Gastrocnemius medialis (tissue), 4 donors: ENCODE results near the gene HIVEP3. TPM values are rescaled to one million over a fixed set of nuclear protein-coding genes. Genes with fewer than 3 reads are reported as not detected.

ENCODE experiments used
- ATAC-seq, 2 donors: fragments of 150-250 bp; one replicate each; pipeline ENCODE4 v1.9.1; 2016
- DNase-seq, 2 donors: peaks; one replicate each; pipeline ENCODE4 v3.0.0-alpha.2; 2019
- H3K27ac ChIP-seq, 4 donors: fragments of 200-600 bp; sonication (generic); 1 replicate in 1 of 4; 2 replicates in 3 of 4; pipeline ENCODE4 v1.5.1; 2016 to 2018; ENCODE audit warnings: mild to moderate bottlenecking in 2 of 4, moderate library complexity in 1 of 4
- H3K27me3 ChIP-seq, 3 donors: fragments of 200-600 bp; sonication (generic) in 2 of 3; 1 replicate in 1 of 3; 2 replicates in 2 of 3; pipeline versions ENCODE4 v1.5.1 to v1.6.0; 2016 to 2019; ENCODE audit warnings: mild to moderate bottlenecking in 1 of 3, moderate library complexity in 1 of 3
- H3K36me3 ChIP-seq, 2 donors: fragments of 200-600 bp; sonication (generic) in 1 of 2; one replicate each; pipeline ENCODE4 v1.5.1; 2017 to 2018
- H3K4me1 ChIP-seq, 2 donors: fragments of 200-600 bp; sonication (generic) in 1 of 2; one replicate each; pipeline ENCODE4 v1.5.1; 2016 to 2017; ENCODE audit warnings: mild to moderate bottlenecking in 2 of 2
- H3K4me3 ChIP-seq, 4 donors: fragments of 200-600 bp; sonication (generic) in 3 of 4; 1 replicate in 1 of 4; 2 replicates in 3 of 4; pipeline ENCODE4 v1.5.1; 2016 to 2019; ENCODE audit warnings: mild to moderate bottlenecking in 2 of 4
- H3K9me3 ChIP-seq, 3 donors: fragments of 200-600 bp; sonication (generic) in 2 of 3; 1 replicate in 1 of 3; 2 replicates in 2 of 3; pipeline ENCODE4 v1.5.1; 2016 to 2019
- CTCF ChIP-seq, 5 experiments: fragments of 450-650 bp in 3 of 5; fragments of 200-600 bp in 2 of 5; sonication (generic) in 2 of 5; IDR thresholded peaks in 4 of 5; conservative IDR thresholded peaks in 1 of 5; 1 replicate in 4 of 5; 2 replicates in 1 of 5; pipeline ENCODE4 v1.5.1; 2016 to 2019; ENCODE audit warnings: antibody characterized with exemption in 5 of 5, mild to moderate bottlenecking in 3 of 5, moderate library complexity in 3 of 5
- POLR2A ChIP-seq, 2 donors: fragments of 450-650 bp; IDR thresholded peaks; one replicate each; pipeline ENCODE4 v1.6.1; 2017; ENCODE audit warnings: antibody characterized with exemption in 2 of 2, mild to moderate bottlenecking in 2 of 2, moderate library complexity in 2 of 2
- in situ Hi-C, 4 donors: fragments of 200-750 bp; cut with MboI; loops; one replicate each; pipeline versions ENCODE4 v1.15.0 to v1.8.0; 2017; ENCODE audit warnings: low sequenced_read_pairs in 4 of 4
- intact Hi-C: fragments of 100-400 bp; cut with DNase I; formaldehyde crosslinking; loops from one replicate; pipeline ENCODE4 v1.15.1; 2023; ENCODE audit warnings: low total_unique reads
- total RNA-seq, 4 donors: library from RNA; depleted of rRNA; stranded (reverse); fragments of >200 nt; gene quantifications; one replicate each; pipeline versions ENCODE4 v1.1.0 to v1.2.3, GENCODE V29; 2016

Gene HIVEP3
- total RNA-seq, 4 donors from 2014 or later, result 0.80 to 1.8 (median 1.3) TPM

GRCh38 chr1:41631154-41631553 is 287.6 kb downstream of the HIVEP3 start:
- Histone ChIP-seq H3K27me3 (no peaks in the 10 kb centered on the region), H3K36me3 (no peaks in the 10 kb centered on the region), H3K9me3 (no peaks in the 10 kb centered on the region), H3K4me3 (no peak overlapping the region), H3K4me1 (peaks cover 4% of the 10 kb centered on the region in 2 donors), H3K27ac (no peak overlapping the region)
- no peak for TF ChIP-seq CTCF (IDR thresholded peaks at IDR 0.05 in 4 of 5, conservative IDR thresholded peaks at IDR 0.05 in 1 of 5)
- no peak for TF ChIP-seq POLR2A (IDR thresholded peaks at IDR 0.05)
- intact Hi-C loops, result no loop called here
- in situ Hi-C loops, result no loop called here
- ATAC-seq (no peak), DNase-seq (no peak)

- in situ Hi-C loops, result no loop called here
- no peak for TF ChIP-seq CTCF (IDR thresholded peaks at IDR 0.05 in 4 of 5, conservative IDR thresholded peaks at IDR 0.05 in 1 of 5)
- no peak for TF ChIP-seq POLR2A (IDR thresholded peaks at IDR 0.05)
- no peaks in the 10 kb centered on the region for H3K9me3 ChIP-seq
- H3K36me3 ChIP-seq, result no peaks in the 10 kb centered on the region
- DNase-seq (no peak), ATAC-seq (no peak)
- intact Hi-C loops, result no loop called here
- no peak overlapping the region for H3K27ac ChIP-seq
- no peak overlapping the region for H3K4me3 ChIP-seq
- no peaks in the 10 kb centered on the region for H3K27me3 ChIP-seq
- peaks cover 8% of the 10 kb centered on the region in 2 donors for H3K4me1 ChIP-seq
Measured at GRCh38 chr1:41629571-41629970, 289.2 kb downstream of the HIVEP3 start.

GRCh38 chr1:41629141-41629540 is 289.6 kb downstream of the HIVEP3 start:
- no peak for DNase-seq
- H3K27me3 ChIP-seq, result no peaks in the 10 kb centered on the region

GRCh38 chr1:41627491-41628280 is 291.0 kb downstream of the HIVEP3 start:
- intact Hi-C loops, result no loop called here
- TF ChIP-seq CTCF (IDR thresholded peaks at IDR 0.05 in 4 of 5, conservative IDR thresholded peaks at IDR 0.05 in 1 of 5) (no peak), POLR2A (IDR thresholded peaks at IDR 0.05) (no peak)
- no peak for ATAC-seq
- Histone ChIP-seq H3K27me3 (no peaks in the 10 kb centered on the region), H3K27ac (no peak overlapping the region), H3K4me1 (peaks cover 8% of the 10 kb centered on the region in 2 donors), H3K36me3 (no peaks in the 10 kb centered on the region), H3K9me3 (no peaks in the 10 kb centered on the region), H3K4me3 (no peak overlapping the region)
- no peak for DNase-seq
- in situ Hi-C loops, result no loop called here

More at GRCh38 chr1:41629141-41629540, 289.6 kb downstream of the HIVEP3 start:
- intact Hi-C loops, result no loop called here
- no peak for TF ChIP-seq CTCF (IDR thresholded peaks at IDR 0.05 in 4 of 5, conservative IDR thresholded peaks at IDR 0.05 in 1 of 5)
- TF ChIP-seq POLR2A (IDR thresholded peaks at IDR 0.05), result no peak
- no peak overlapping the region for H3K27ac ChIP-seq
- H3K9me3 ChIP-seq, result no peaks in the 10 kb centered on the region
- no peaks in the 10 kb centered on the region for H3K36me3 ChIP-seq
- H3K4me1 ChIP-seq, result peaks cover 8% of the 10 kb centered on the region in 2 donors
- no peak for ATAC-seq
- no peak overlapping the region for H3K4me3 ChIP-seq
- in situ Hi-C loops, result no loop called here
